ENCODE results near the gene MIA.
A peak's percentile ranks its signal among the peaks of the same experiment; 100 is the strongest.

The MIA gene

DNA sequence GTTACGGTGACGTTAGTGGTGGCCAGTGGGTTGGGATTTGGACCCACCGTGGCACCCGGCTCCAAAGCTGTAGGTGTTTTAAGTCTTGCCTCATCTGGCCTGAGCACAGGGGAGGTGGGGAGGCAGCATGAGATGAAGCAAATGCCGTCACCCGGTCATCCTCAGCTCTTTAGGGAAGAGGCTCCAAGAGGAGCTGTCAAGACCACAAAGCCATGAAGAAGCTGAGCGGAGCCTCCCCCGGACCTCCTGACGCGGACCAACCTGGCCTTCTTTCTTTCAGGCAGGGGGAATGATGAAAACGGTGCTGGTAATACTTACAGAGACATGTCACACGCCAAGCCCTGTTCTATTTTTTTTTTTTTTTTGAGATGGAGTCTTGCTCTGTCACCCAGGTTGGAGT lies 32.4 kb upstream of the MIA start:
- Mint-ChIP-seq H3K4me1 (ENCODE audit: low read depth) (no peaks in the 10 kb centered on the region), H3K36me3 (ENCODE audit: low read depth) (peaks cover 17% of the 10 kb centered on the region), H3K27me3 (no peaks in the 10 kb centered on the region), H3K4me3 (no peak overlapping the region), H3K27ac (no peak overlapping the region), H3K9me3 (no peaks in the 10 kb centered on the region)
- DNase-seq = no peak

DNA sequence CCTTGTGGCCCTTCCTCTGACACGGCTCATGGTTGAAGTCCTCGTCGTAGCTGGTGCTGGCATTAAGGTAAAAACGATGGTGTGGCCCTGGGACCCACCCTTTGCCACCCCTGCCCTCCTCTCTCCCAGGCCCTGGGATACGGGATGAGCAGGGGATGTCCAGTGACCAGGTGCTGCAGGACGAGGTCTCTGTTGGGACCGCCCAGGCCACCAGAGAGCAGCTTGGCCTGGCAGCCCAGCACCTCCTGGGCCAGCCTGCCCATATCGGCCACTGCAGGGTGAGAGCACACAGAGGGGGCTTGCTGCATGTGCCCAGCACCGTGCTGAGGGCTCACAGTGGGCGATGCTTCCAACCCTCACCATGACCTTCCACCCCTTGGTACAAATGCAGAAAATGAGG lies 31.4 kb upstream of the MIA start:
- no peaks in the 10 kb centered on the region for H3K27me3 Mint-ChIP-seq
- peaks cover 3% of the 10 kb centered on the region for H3K4me1 Mint-ChIP-seq (ENCODE audit: low read depth)
- H3K27ac Mint-ChIP-seq = no peak overlapping the region
- no peak overlapping the region for H3K4me3 Mint-ChIP-seq
- H3K9me3 Mint-ChIP-seq = no peaks in the 10 kb centered on the region
- peaks cover 11% of the 10 kb centered on the region for H3K36me3 Mint-ChIP-seq (ENCODE audit: low read depth)
- DNase-seq = no peak

DNA sequence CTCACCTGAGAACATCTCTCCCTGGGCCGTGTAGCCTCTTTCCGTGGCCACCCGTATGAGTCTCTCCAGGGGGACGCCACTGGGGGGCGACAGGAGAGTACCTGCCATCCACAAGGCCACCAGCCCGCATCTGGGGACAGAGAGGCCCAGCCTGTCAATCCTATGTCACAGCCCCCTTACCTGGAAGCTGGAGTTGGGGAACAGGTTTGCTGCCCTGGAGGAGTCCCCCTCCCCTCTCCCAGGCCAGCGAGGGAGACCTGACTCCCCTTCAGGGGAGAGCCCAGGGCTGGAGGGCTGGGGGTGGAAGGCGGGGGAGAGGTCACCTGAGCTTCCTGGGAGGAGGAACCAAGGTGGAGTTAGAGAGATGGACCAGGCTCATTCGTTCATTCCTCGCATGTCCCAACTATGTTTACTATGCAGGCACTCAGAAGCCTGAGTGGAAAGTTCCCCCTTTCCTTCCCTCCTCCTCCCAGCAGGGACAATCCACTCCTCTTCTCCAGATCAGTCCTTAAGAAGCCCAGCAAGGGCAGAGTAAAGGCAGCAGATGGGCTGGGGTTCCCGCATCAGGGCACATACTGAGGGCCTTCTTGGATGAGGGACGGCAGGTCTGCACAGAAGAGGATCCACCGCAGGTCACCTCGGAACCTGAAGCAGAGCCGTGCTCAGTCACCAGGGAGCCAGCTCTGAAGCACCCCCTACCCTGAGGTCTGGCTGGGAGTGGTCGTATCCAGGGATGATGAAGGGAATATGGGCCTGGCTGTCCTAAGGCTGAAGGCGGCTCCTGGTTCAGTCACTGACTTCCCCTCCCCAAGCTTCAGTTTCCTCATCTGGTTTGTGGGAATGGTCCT lies 30.5 kb upstream of the MIA start:
- Mint-ChIP-seq H3K4me1 (ENCODE audit: low read depth) (peaks cover 10% of the 10 kb centered on the region), H3K9me3 (no peaks in the 10 kb centered on the region), H3K27ac (no peak overlapping the region), H3K27me3 (no peaks in the 10 kb centered on the region), H3K4me3 (no peak overlapping the region), H3K36me3 (ENCODE audit: low read depth) (peaks cover 7% of the 10 kb centered on the region)
- DNase-seq = peak; percentile 52

DNA sequence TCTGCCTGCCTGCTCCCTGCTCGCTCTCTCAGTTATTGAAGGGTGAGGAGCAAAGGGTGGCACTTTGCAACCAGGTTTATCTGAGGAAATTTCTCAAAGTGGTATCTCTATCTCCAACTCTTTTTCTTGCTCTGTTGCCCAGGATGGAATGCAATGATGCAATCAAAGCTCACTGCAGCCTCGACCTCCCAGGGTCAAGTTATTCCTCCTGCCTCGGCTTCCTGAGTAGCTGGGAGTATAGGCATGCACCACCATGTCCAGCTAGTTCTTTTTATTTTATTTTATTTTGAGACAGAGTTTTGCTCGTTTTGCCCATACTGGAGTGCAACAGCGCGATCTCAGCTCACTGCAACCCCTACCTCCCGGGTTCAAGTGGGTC lies 29.9 kb upstream of the MIA start:
- H3K9me3 Mint-ChIP-seq = no peaks in the 10 kb centered on the region
- peaks cover 9% of the 10 kb centered on the region for H3K36me3 Mint-ChIP-seq (ENCODE audit: low read depth)
- H3K27me3 Mint-ChIP-seq = no peaks in the 10 kb centered on the region
- no peak overlapping the region for H3K4me3 Mint-ChIP-seq
- H3K27ac Mint-ChIP-seq = no peak overlapping the region
- no peak for DNase-seq
- peaks cover 15% of the 10 kb centered on the region for H3K4me1 Mint-ChIP-seq (ENCODE audit: low read depth)

DNA sequence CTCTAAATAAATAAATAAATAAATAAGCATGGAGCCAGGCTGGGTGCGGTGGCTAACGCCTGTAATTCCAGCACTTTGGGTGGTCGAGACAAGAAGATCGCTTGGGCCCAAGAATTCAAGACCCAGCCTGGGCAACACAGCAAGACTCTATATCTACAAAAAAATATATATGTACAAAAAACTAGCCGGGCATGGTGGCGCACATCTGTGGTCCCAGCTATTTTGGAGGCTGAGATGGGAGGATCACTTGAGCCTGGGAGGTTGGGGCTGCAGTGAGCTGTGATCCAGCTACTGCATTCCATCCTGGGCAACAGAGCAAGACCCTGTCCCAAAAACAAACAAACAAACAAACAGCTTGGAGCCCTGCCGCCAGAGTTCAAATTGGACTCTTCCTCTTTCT lies 27.8 kb upstream of the MIA start:
- Mint-ChIP-seq H3K4me1 (ENCODE audit: low read depth) (peaks cover 16% of the 10 kb centered on the region), H3K4me3 (no peak overlapping the region), H3K9me3 (no peaks in the 10 kb centered on the region), H3K27ac (no peak overlapping the region), H3K36me3 (ENCODE audit: low read depth) (peaks cover 26% of the 10 kb centered on the region), H3K27me3 (no peaks in the 10 kb centered on the region)
- DNase-seq = no peak

DNA sequence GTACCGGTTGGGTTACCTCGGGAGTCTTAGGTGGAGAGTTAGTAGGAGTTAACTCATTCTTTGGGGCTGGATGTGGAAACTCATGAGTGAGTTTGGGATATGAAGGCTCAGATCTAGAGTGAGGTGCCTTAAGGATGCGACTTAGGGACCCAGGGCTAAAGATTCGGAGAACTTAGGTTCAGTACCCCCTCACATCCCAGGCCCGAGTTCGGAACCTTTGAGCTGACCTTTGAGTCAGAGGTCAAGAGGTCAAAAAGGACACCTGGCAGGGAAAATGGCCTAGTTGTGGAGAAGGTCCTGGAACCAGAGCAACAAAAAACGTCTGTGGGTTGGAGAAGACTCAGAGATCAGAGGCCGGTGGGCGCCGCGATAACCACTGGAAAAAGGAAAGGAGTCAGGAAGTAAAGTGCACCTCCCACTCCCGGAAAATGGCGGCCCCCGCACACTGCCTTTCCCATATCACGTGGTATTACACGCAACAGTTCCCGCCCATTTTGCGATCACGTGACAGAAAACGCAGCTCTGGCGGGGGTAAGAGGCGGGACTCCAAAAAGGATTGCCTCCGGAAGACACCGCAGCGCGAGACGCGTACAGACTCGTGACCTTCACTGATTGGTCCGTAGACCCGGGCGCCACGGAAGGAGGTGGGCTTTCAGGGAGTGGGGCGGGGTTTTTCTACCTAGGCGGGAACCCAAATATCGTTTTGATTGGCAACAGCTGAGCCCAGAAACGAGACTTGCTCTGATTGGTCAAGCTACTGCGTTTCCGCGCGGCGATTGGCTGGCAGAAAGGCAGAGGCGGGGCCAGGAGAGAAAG lies 25.1 kb upstream of the MIA start, which contains the start of gene ACTMAP:
ACTMAP (minus strand) TSS at position 420 of the 816 bp plus-strand sequence. CDS start 674 bp downstream, outside the sequence.
- no peaks in the 10 kb centered on the region for H3K27me3 Mint-ChIP-seq
- peaks cover 49% of the 10 kb centered on the region for H3K36me3 Mint-ChIP-seq (ENCODE audit: low read depth)
- H3K4me1 Mint-ChIP-seq (ENCODE audit: low read depth) = peaks cover 33% of the 10 kb centered on the region
- peak within 1 kb of the TSS; percentile 97 for H3K27ac Mint-ChIP-seq
- DNase-seq = peak; percentile 99
- no peaks in the 10 kb centered on the region for H3K9me3 Mint-ChIP-seq
- peak within 1 kb of the TSS; percentile 93 for H3K4me3 Mint-ChIP-seq

DNA sequence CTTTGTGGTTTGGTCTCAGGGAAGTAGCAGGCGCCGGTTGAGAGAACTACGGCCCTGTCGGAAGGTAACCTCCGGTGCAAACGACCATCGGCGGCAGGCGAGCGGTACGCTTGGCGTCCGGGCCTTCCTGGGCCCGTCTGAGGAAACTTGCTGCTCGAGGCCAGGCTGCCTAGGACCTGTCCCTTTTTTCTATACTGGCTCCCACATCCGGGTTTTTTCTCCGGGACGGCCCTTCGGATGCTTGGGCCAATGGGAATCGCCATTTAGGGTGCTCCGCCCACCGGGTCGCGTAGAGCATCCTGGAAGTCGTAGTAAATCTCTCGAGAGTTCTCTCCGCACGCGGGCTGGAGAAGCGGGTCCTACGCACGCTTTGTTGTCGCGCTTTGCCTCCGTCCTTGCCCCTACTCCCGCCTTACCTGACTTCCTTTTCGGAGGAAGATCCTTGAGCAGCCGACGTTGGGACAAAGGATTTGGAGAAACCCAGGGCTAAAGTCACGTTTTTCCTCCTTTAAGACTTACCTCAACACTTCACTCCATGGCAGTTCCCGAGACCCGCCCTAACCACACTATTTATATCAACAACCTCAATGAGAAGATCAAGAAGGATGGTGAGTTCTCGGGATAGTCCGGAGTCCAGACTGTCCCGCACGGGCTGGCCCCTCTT lies 24.3 kb upstream of the MIA start, which contains the start of gene SNRPA:
SNRPA (plus strand) TSS at position 330 of the 664 bp plus-strand sequence; CDS start at position 536, 206 bp downstream.
- Mint-ChIP-seq H3K4me3 (peak within 1 kb of the TSS; percentile 93), H3K4me1 (ENCODE audit: low read depth) (peaks cover 40% of the 10 kb centered on the region), H3K27me3 (no peaks in the 10 kb centered on the region), H3K27ac (peak within 1 kb of the TSS; percentile 97), H3K9me3 (no peaks in the 10 kb centered on the region), H3K36me3 (ENCODE audit: low read depth) (peaks cover 56% of the 10 kb centered on the region)
- DNase-seq = no peak

DNA sequence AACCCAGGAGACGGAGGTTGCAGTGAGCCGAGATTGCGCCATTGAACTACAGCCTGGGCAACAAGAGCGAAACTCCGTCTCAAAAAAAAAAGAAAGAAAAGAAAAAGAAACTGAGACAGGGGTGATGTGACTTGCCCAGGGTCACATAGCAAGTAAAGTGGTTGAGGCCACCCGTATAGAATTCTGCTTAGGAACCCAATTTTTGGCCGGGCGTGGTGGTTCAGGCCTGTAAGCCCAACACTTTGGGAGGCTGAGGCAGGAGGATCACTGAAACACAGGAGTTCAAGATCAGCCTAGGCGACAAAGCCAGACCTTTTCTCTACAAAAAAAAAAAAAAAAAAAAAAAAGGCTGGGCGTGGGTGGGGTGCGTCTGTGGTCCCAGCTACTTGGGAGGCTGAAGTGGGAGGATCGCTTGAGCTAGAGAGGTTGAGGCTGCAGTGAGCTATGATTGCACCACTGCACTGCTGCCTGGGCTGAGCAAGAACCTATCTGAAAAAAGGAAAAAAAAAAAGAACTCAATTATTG lies 23.0 kb upstream of the MIA start:
- no peaks in the 10 kb centered on the region for H3K27me3 Mint-ChIP-seq
- H3K4me1 Mint-ChIP-seq (ENCODE audit: low read depth) = peaks cover 53% of the 10 kb centered on the region
- peak overlapping the region; percentile 97 for H3K27ac Mint-ChIP-seq
- peak; percentile 56 for DNase-seq
- no peaks in the 10 kb centered on the region for H3K9me3 Mint-ChIP-seq
- peaks cover 69% of the 10 kb centered on the region for H3K36me3 Mint-ChIP-seq (ENCODE audit: low read depth)
- H3K4me3 Mint-ChIP-seq = peak overlapping the region; percentile 93

DNA sequence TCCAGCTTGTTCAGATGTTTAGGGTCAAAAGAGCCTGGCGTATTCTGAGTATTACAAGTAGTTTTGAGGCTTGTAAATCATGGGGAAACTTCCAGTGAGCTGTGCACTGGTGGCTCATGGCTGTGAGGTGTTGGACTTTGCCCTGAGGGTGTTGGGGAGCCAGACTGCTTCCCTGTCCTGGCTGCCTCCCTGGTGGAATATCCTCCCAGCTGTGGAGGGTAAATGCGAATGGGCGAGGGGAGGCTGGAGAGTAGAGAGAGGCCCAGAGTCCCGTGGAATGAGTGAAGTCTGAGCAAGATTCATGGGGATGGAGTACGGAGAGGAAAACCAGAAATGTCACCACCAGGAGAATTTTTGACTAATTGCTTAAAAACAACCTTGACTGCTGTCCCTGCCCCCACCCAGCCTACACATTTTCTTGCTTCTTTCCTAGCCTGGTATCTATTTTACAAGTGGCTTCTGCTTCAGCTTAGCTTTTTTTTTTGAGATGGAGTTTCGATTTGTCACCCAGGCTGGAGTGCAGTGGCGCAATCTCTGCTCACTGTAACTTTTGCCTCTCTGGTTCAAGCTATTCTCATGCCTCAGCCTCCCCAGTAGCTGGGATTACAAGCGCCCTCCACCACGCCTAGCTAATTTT lies 20.6 kb upstream of the MIA start:
- Mint-ChIP-seq H3K9me3 (no peaks in the 10 kb centered on the region), H3K36me3 (ENCODE audit: low read depth) (peaks cover 87% of the 10 kb centered on the region), H3K4me3 (peak overlapping the region; percentile 83), H3K27me3 (no peaks in the 10 kb centered on the region), H3K4me1 (ENCODE audit: low read depth) (peaks cover 53% of the 10 kb centered on the region), H3K27ac (peak overlapping the region; percentile 97)
- peak; percentile 72 for DNase-seq

DNA sequence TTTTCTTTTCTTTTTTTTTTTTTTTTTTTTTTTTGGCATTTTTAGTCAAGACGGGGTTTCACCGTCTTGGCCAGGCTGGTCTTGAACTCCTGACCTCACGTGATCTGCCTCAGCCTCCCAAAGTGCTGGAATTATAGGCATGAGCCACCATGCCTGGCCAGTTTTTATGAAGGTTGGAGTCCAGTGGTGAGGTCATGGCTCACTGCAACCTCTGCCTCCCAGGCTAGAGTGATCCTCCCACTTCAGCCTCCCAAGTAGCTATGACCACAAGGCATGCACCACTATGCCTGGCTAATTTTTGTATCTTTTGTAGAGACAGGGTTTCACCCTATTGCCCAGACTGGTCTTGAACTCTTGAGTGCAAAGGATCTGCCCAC lies 20.1 kb upstream of the MIA start:
- no peaks in the 10 kb centered on the region for H3K27me3 Mint-ChIP-seq
- no peak for DNase-seq
- H3K9me3 Mint-ChIP-seq = no peaks in the 10 kb centered on the region
- H3K27ac Mint-ChIP-seq = peak overlapping the region; percentile 97
- H3K4me1 Mint-ChIP-seq (ENCODE audit: low read depth) = peaks cover 53% of the 10 kb centered on the region
- H3K36me3 Mint-ChIP-seq (ENCODE audit: low read depth) = peaks cover 87% of the 10 kb centered on the region
- H3K4me3 Mint-ChIP-seq = peak overlapping the region; percentile 83

DNA sequence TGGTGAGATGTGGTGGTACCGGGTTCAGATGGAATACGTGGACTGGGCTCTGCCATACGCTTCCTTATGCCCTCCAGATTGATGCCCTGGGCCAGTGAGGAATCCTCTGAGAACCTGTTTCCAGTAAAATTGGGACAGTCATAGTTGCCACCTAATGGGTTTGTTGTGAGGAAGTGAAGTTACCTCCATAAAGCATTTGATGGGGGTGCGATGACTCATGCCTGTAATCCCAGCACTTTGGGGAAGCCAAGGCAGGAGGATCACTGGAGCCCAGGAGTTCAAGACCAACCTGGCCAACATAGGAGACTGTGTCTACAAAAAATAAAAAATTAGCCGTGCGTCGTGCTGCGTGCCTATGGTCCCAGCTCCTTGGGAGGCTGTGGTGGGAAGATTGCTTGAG lies 19.5 kb upstream of the MIA start:
- peak overlapping the region; percentile 83 for H3K4me3 Mint-ChIP-seq
- peaks cover 91% of the 10 kb centered on the region for H3K36me3 Mint-ChIP-seq (ENCODE audit: low read depth)
- H3K27ac Mint-ChIP-seq = peak overlapping the region; percentile 97
- no peaks in the 10 kb centered on the region for H3K9me3 Mint-ChIP-seq
- H3K27me3 Mint-ChIP-seq = no peaks in the 10 kb centered on the region
- peaks cover 57% of the 10 kb centered on the region for H3K4me1 Mint-ChIP-seq (ENCODE audit: low read depth)
- DNase-seq = no peak

DNA sequence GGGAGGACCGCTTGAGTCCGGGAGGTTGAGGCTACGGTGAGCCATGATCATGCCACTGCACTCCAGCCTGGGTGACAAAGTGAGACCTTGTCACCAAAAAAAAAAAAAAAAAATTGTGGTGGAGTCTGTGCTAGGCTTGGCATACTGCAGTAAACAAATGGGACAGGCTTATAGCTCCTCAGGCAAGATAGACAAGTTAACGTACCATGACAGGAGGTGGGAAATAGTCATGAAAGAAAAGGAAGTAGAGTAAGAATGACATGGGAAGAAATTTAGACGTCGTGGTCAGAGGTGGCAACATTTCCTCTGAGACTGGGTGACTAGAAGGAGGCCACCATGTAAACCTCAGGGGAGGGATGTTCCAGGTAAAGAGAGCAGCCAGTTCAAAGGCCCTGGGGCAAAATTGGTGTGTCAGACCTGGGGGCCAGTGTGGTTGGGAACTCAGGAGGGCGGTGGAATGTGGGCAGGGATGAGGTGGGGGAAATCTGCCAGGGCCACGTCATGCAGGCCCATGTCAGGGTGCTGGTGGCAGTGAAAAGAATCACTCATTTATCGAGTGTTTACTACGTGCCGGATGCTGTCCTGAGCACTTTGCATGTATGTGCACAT lies 18.7 kb upstream of the MIA start:
- Mint-ChIP-seq H3K27ac (peak overlapping the region; percentile 97), H3K4me3 (peak overlapping the region; percentile 83), H3K4me1 (ENCODE audit: low read depth) (peaks cover 62% of the 10 kb centered on the region), H3K27me3 (no peaks in the 10 kb centered on the region), H3K9me3 (no peaks in the 10 kb centered on the region), H3K36me3 (ENCODE audit: low read depth) (peaks cover 92% of the 10 kb centered on the region)
- peak; percentile 64 for DNase-seq

DNA sequence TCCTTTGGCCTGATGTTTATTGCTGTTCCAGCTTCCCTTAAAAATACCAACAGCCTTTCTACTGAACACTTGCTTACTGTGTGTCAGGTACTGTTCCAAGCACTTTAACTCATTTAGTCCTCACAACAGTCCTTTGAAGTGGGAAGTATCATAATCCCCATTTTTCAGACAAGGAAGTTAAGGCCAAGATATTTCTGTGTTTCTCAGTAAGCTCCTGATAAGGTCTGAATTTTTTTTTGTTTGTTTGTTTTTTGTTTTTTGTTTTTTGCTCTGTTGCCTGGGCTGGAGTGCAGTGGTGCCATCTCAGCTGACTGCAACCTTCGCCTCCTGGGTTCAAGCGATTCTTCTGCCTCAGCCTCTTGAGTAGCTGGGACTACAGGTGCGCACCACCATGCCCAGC lies 16.8 kb upstream of the MIA start:
- H3K27me3 Mint-ChIP-seq = no peaks in the 10 kb centered on the region
- peaks cover 96% of the 10 kb centered on the region for H3K36me3 Mint-ChIP-seq (ENCODE audit: low read depth)
- no peaks in the 10 kb centered on the region for H3K9me3 Mint-ChIP-seq
- H3K4me1 Mint-ChIP-seq (ENCODE audit: low read depth) = peaks cover 73% of the 10 kb centered on the region
- H3K27ac Mint-ChIP-seq = peak overlapping the region; percentile 55
- DNase-seq = no peak
- no peak overlapping the region for H3K4me3 Mint-ChIP-seq

Data from activated T-cell treated with anti-CD3 and anti-CD28 coated beads, Interleukin-2, amount 50 U/mL, for 24 hours (primary cell).